Mesothelial cell of epicardium (in vitro differentiated cells): ENCODE results near the gene SHISA9. TPM values are rescaled to one million over a fixed set of nuclear protein-coding genes. Genes with fewer than 3 reads are reported as not detected.

Experiments used
- DNase-seq, 2 experiments: peaks; one replicate each; pipeline ENCODE4 v3.0.0; 2021; ENCODE audit warnings: low spot score in 2 of 2; ENCODE audit not compliant: unreplicated experiment in 2 of 2
- H3K27ac Mint-ChIP-seq: 2 replicates; pipeline ENCODE4 v1.8.0; 2021; ENCODE audit warnings: mixed read lengths
- H3K27me3 Mint-ChIP-seq: 2 replicates; pipeline ENCODE4 v1.8.0; 2021; ENCODE audit warnings: low read depth, mixed read lengths
- H3K36me3 Mint-ChIP-seq: 2 replicates; pipeline ENCODE4 v1.8.0; 2021; ENCODE audit warnings: mixed read lengths
- H3K4me1 Mint-ChIP-seq: 2 replicates; pipeline ENCODE4 v1.8.0; 2021; ENCODE audit warnings: mixed read lengths
- H3K4me3 Mint-ChIP-seq: 2 replicates; pipeline ENCODE4 v1.8.0; 2021; ENCODE audit warnings: mild to moderate bottlenecking, moderate library complexity, mixed read lengths
- H3K9me3 Mint-ChIP-seq: 2 replicates; pipeline ENCODE4 v1.8.0; 2021; ENCODE audit warnings: mixed read lengths
- total RNA-seq: library from RNA; stranded (reverse); gene quantifications from 3 replicates; pipeline ENCODE4 v1.2.1, GENCODE V29; 2021
- TF ChIP-seq, protein P1 (sequence below): fragments of 200-600 bp; sonication (generic); IDR thresholded peaks from one replicate; pipeline ENCODE4 v1.5.0; 2021; ENCODE audit warnings: antibody characterized with exemption; ENCODE audit not compliant: unreplicated experiment

The SHISA9 gene
- total RNA-seq, 1 donor from 2014 or later: 0.04 TPM

DNA sequence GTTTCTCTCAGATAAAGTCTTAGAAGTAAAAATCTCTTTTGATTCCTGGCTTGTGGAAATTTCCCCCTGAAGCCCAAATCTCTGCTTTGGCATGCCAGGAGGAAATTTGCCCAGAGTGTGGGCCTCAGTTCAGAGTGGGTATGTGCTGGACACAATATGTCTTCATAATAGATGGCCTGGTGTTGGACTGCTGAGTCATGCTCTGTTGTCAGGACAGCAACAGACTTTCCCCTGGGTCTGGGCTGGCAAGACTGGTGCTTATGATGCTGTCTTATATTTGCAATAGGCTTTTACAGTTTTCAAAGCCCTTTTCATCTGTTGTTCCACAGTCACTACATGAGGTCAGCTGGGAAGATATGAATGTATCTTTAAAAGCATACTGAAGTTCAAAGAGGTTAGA is 57.0 kb downstream of the SHISA9 start:
- no peaks in the 10 kb centered on the region for H3K4me1 Mint-ChIP-seq
- no peak for DNase-seq
- H3K27me3 Mint-ChIP-seq: no peaks in the 10 kb centered on the region
- H3K36me3 Mint-ChIP-seq: no peaks in the 10 kb centered on the region
- peaks cover 9% of the 10 kb centered on the region for H3K9me3 Mint-ChIP-seq
- TF ChIP-seq, protein P1, sequence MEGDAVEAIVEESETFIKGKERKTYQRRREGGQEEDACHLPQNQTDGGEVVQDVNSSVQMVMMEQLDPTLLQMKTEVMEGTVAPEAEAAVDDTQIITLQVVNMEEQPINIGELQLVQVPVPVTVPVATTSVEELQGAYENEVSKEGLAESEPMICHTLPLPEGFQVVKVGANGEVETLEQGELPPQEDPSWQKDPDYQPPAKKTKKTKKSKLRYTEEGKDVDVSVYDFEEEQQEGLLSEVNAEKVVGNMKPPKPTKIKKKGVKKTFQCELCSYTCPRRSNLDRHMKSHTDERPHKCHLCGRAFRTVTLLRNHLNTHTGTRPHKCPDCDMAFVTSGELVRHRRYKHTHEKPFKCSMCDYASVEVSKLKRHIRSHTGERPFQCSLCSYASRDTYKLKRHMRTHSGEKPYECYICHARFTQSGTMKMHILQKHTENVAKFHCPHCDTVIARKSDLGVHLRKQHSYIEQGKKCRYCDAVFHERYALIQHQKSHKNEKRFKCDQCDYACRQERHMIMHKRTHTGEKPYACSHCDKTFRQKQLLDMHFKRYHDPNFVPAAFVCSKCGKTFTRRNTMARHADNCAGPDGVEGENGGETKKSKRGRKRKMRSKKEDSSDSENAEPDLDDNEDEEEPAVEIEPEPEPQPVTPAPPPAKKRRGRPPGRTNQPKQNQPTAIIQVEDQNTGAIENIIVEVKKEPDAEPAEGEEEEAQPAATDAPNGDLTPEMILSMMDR: no peak
- H3K4me3 Mint-ChIP-seq: no peak overlapping the region
- no peak overlapping the region for H3K27ac Mint-ChIP-seq

DNA sequence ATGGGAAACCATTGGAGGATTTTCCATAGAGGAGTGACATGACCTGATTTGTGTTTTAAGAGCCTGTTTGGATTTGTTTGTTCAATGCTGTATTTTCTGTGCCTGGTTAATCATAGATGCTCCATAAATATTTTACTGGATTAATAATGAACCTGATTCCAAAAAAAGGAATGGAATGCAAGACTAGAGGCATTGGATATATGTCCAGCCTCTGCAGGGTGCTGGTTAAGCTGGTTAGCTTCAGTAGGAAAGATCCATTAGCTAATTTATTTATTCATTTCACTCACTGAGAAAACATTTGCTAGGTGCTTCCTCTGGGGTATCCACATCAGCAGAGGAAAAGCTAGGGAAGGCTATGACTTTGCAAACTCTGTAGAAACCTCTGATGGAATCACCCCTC is 57.7 kb downstream of the SHISA9 start:
- TF ChIP-seq, protein P1: no peak
- no peaks in the 10 kb centered on the region for H3K36me3 Mint-ChIP-seq

DNA sequence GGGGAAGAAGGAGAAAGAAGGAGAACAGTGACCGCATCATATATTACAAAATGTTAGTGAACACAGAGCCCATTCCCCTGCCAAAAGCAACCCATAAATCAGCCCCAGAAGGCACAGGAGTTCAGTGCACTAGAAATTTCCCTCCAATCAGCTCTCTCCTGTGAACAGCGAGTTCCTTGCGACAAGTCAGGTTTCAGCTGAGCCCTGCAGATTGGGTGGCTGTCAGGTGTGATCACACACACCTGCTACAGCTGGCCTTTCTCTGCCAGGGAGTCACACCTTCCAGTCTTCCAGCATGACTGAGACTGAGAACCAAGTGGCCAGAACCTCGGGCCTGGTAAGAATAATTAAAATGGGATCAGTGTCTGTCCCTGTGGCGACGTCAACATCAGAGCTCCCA is 60.2 kb downstream of the SHISA9 start:
- no peaks in the 10 kb centered on the region for H3K4me1 Mint-ChIP-seq
- no peaks in the 10 kb centered on the region for H3K36me3 Mint-ChIP-seq
- no peak overlapping the region for H3K4me3 Mint-ChIP-seq
- peaks cover 9% of the 10 kb centered on the region for H3K9me3 Mint-ChIP-seq
- no peak overlapping the region for H3K27ac Mint-ChIP-seq
- no peak for DNase-seq
- TF ChIP-seq, protein P1: no peak
- no peaks in the 10 kb centered on the region for H3K27me3 Mint-ChIP-seq

More for the DNA sequence above, 57.7 kb downstream of the SHISA9 start:
- Mint-ChIP-seq H3K4me3 (no peak overlapping the region), H3K27me3 (no peaks in the 10 kb centered on the region), H3K27ac (no peak overlapping the region), H3K4me1 (no peaks in the 10 kb centered on the region), H3K9me3 (peaks cover 9% of the 10 kb centered on the region)
- no peak for DNase-seq

DNA sequence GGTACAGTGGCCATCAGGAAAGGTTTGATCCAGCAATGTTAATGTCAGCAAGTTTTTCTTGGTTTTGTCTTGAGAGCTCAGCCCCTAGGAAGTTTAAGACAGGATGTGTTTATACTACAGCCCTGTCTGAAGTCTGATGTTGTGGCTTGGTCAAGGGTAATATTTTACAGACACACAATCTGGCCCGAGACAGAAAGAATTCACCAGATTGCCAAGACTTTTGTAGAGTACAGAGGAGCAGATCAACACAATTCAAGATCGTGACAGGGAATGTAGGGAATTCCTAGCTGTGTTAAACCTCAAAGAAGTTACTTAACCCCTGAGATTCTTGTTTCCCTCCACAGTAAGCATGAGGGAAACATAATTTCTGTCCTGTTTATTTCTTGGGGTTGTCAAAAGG is 63.1 kb downstream of the SHISA9 start:
- no peak overlapping the region for H3K4me3 Mint-ChIP-seq
- no peak overlapping the region for H3K27ac Mint-ChIP-seq
- no peaks in the 10 kb centered on the region for H3K4me1 Mint-ChIP-seq
- no peaks in the 10 kb centered on the region for H3K27me3 Mint-ChIP-seq
- DNase-seq: no peak
- TF ChIP-seq, protein P1: no peak
- peaks cover 9% of the 10 kb centered on the region for H3K9me3 Mint-ChIP-seq
- H3K36me3 Mint-ChIP-seq: no peaks in the 10 kb centered on the region

DNA sequence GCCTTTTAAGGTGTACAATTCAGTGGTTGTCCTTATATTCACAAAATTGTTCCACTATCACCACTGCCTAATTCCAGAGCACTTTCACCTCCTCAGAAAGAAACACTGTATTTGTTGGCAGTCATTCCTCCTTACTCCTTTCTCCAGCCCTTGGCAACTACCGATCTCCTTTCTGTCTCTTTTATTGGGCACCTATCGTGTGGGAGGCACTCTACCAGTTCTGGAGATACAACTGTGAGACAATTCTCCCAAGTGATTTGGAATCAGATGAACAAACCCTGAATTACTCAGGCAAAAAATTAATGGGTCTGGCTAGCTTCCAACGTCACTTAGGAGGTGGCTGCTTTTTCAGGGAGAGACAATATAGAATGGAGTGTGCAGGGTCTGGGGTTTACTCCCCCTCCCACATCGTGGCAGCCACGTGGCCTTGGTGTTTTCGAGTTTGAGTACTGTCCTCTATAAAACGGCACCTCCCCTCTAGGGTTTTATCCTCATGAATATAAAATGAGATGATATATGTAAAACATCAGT is 63.9 kb downstream of the SHISA9 start:
- Mint-ChIP-seq H3K4me3 (no peak overlapping the region), H3K27me3 (no peaks in the 10 kb centered on the region), H3K4me1 (no peaks in the 10 kb centered on the region), H3K27ac (no peak overlapping the region), H3K9me3 (peaks cover 9% of the 10 kb centered on the region), H3K36me3 (no peaks in the 10 kb centered on the region)
- DNase-seq: no peak
- TF ChIP-seq, protein P1: no peak

DNA sequence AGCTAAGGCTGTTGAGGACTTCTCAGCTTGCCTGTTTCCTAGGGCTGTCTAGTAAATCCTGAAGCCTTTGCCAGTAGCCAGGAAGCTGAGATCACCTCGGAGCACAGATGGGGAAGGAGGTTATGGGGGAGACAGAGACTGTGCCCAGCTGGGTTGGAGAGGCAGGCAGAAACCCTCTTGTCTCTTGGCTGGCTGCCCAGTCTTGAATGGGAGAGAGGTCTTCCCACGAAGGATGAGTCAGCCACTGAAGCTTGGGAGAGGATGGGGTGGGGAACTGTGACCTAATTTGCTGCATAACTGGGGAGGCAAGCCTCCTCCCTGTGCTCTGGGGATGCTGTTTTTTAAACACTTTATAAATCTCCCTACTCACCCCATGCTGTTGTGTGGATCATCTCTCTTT is 69.8 kb downstream of the SHISA9 start:
- Mint-ChIP-seq H3K4me3 (no peak overlapping the region), H3K9me3 (no peaks in the 10 kb centered on the region), H3K27me3 (peaks cover 2% of the 10 kb centered on the region), H3K36me3 (no peaks in the 10 kb centered on the region), H3K27ac (no peak overlapping the region), H3K4me1 (peaks cover 7% of the 10 kb centered on the region)
- TF ChIP-seq, protein P1: no peak
- DNase-seq: peak; percentile 37 to 45
